Activated B cell treated with CpG ODN at 0.5 μM for 24 hours (primary cell): ENCODE data around the gene BRSK1. TPM values are rescaled to one million over a fixed set of nuclear protein-coding genes. Genes with fewer than 3 reads are reported as not detected.
A peak's percentile ranks its signal among the peaks of the same experiment; 100 is the strongest.

Experiments used
- ATAC-seq: fragments of 200-7000 bp; cut with Tn5 transposase; one replicate; pipeline ENCODE4 v1.10.0; 2021; ENCODE audit warnings: low read depth, mild to moderate bottlenecking, moderate library complexity
- CTCF ChIA-PET: fragments of 350-600 bp; sonication (Branson Sonifier 250); formaldehyde crosslinking; loops from one replicate; lab custom pipeline; 2021; ENCODE audit warnings: antibody characterized with exemption; lab: Charles Lee
- POLR2A ChIA-PET: fragments of 350-600 bp; sonication (Branson Sonifier 250); formaldehyde crosslinking; loops from one replicate; lab custom pipeline; 2021; ENCODE audit warnings: antibody characterized with exemption; lab: Charles Lee
- DNase-seq: peaks from one replicate; pipeline ENCODE4 v3.0.0; 2022
- H3K27ac Mint-ChIP-seq: one replicate; pipeline ENCODE4 v1.8.0; 2020; ENCODE audit warnings: mixed read lengths
- H3K27me3 Mint-ChIP-seq: one replicate; pipeline ENCODE4 v1.8.0; 2021; ENCODE audit warnings: mixed read lengths
- H3K36me3 Mint-ChIP-seq: one replicate; pipeline ENCODE4 v1.8.0; 2021; ENCODE audit warnings: low read depth, mixed read lengths
- H3K4me1 Mint-ChIP-seq: one replicate; pipeline ENCODE4 v1.8.0; 2021; ENCODE audit warnings: mixed read lengths
- H3K4me3 Mint-ChIP-seq: one replicate; pipeline ENCODE4 v1.8.0; 2020; ENCODE audit warnings: mild to moderate bottlenecking, mixed read lengths
- H3K9me3 Mint-ChIP-seq: one replicate; pipeline ENCODE4 v1.8.0; 2020; ENCODE audit warnings: mixed read lengths
- CTCF ChIP-seq: fragments of 200-600 bp; IDR thresholded peaks from one replicate; pipeline ENCODE4 v1.8.0; 2022; ENCODE audit warnings: antibody characterized with exemption, mild to moderate bottlenecking
- intact Hi-C: fragments of 100-400 bp; cut with micrococcal nuclease; formaldehyde crosslinking; loops from one replicate; pipeline ENCODE4 v1.15.1; 2024
- total RNA-seq: library from RNA; stranded (reverse); gene quantifications from 2 replicates; pipeline ENCODE4 v1.2.3, GENCODE V29; 2022

The BRSK1 gene
- total RNA-seq, 1 donor from 2014 or later: 2.7 TPM

GRCh38 chr19:55278391-55279135 lies 5.2 kb upstream of the BRSK1 start:
- peaks cover 4% of the 10 kb centered on the region for H3K27me3 Mint-ChIP-seq
- TF ChIP-seq CTCF: no peak
- H3K36me3 Mint-ChIP-seq: peaks cover 34% of the 10 kb centered on the region
- DNase-seq (no peak), ATAC-seq (no peak)
- H3K27ac Mint-ChIP-seq: peak overlapping the region; percentile 98
- H3K4me1 Mint-ChIP-seq: peaks cover 77% of the 10 kb centered on the region
- ChIA-PET POLR2A (interaction anchor here (2.9 to 11.6 kb wide), 2 partner anchors 22 to 129 kb away, joined by 13 to 277 read pairs; partner anchors contain the start of genes PPP6R1 and UBE2S), CTCF (interaction anchor here (1.4 kb wide), 1 partner anchor 19 kb away, joined by 3 read pairs; no protein-coding TSS in a partner anchor)
- peak overlapping the region; percentile 100 for H3K4me3 Mint-ChIP-seq
- no peaks in the 10 kb centered on the region for H3K9me3 Mint-ChIP-seq
- intact Hi-C loops: no loop called here

GRCh38 chr19:55279340-55279739 lies 4.5 kb upstream of the BRSK1 start:
- intact Hi-C loops: no loop called here
- no peak for DNase-seq
- ATAC-seq: no peak
- Mint-ChIP-seq H3K27ac (peak overlapping the region; percentile 98), H3K4me1 (peaks cover 78% of the 10 kb centered on the region), H3K27me3 (peaks cover 4% of the 10 kb centered on the region), H3K4me3 (peak overlapping the region; percentile 100), H3K9me3 (no peaks in the 10 kb centered on the region), H3K36me3 (peaks cover 30% of the 10 kb centered on the region)
- no peak for TF ChIP-seq CTCF
- ChIA-PET POLR2A (interaction anchor here (0.5 to 11.6 kb wide), 8 partner anchors 23 to 663 kb away, joined by 3 to 277 read pairs (median 4); partner anchors contain the start of genes FIZ1, KMT5C, PPP6R1 and UBE2S), CTCF (interaction anchor here (1.1 to 1.4 kb wide), 2 partner anchors 23 to 104 kb away, joined by 4 to 5 read pairs; no protein-coding TSS in a partner anchor)

- DNase-seq: peak; percentile 97
- peak within 1 kb of the TSS; percentile 98 for H3K27ac Mint-ChIP-seq
- no peaks in the 10 kb centered on the region for H3K9me3 Mint-ChIP-seq
- no peak for TF ChIP-seq CTCF
- H3K27me3 Mint-ChIP-seq: peaks cover 4% of the 10 kb centered on the region
- ATAC-seq: peak; percentile 83
- H3K36me3 Mint-ChIP-seq: peaks cover 25% of the 10 kb centered on the region
- ChIA-PET CTCF (interaction anchor here (0.6 to 1.7 kb wide), 5 partner anchors 12 to 103 kb away, joined by 3 to 8 read pairs (median 4); no protein-coding TSS in a partner anchor), POLR2A (interaction anchor here (0.5 to 11.6 kb wide), 19 partner anchors 11 to 664 kb away, joined by 3 to 277 read pairs (median 4); partner anchors contain the start of genes CCDC106, FIZ1, ISOC2 and KMT5C)
- peak within 1 kb of the TSS; percentile 100 for H3K4me3 Mint-ChIP-seq
- intact Hi-C loops: loop anchor here (1.0 kb wide), 4 partner anchors 12 to 59 kb away; partner anchors contain the start of genes KMT5C and PPP6R1
- peaks cover 73% of the 10 kb centered on the region for H3K4me1 Mint-ChIP-seq
Observed at GRCh38 chr19:55279770-55280643, 3.8 kb upstream of the BRSK1 start, which contains the start of gene HSPBP1. Gene HSPBP1 (minus strand): TSS chr19:55280110. CDS start chr19:55279608, 502 bp downstream.

- Mint-ChIP-seq H3K4me1 (peaks cover 33% of the 10 kb centered on the region), H3K27ac (no peak overlapping the region), H3K9me3 (no peaks in the 10 kb centered on the region), H3K27me3 (peaks cover 4% of the 10 kb centered on the region), H3K4me3 (no peak overlapping the region), H3K36me3 (peaks cover 4% of the 10 kb centered on the region)
- ATAC-seq (no peak), DNase-seq (no peak)
- intact Hi-C loops: no loop called here
- CTCF ChIA-PET: no interaction called here
- POLR2A ChIA-PET: interaction anchor here (11.6 kb wide), 1 partner anchor 28 kb away, joined by 277 read pairs; the partner anchor contains the start of gene PPP6R1
- no peak for TF ChIP-seq CTCF
Observed at GRCh38 chr19:55284405-55285058, 735 bp downstream of the BRSK1 start.
